Transverse colon (tissue), 4 donors: ENCODE results near the gene RIIAD1.

Experiments
- CTCF ChIP-seq, 5 experiments: fragments of 200-600 bp in 3 of 5; fragments of 450-650 bp in 2 of 5; sonication (generic) in 3 of 5; IDR thresholded peaks; 1 replicate in 2 of 5; 2 replicates in 3 of 5; pipeline ENCODE4 v1.5.1; 2016 to 2017; ENCODE audit warnings: antibody characterized with exemption in 5 of 5, inconsistent platforms in 3 of 5, mild to moderate bottlenecking in 2 of 5, moderate library complexity in 1 of 5
- EP300 ChIP-seq: sonication (generic); formaldehyde crosslinking; IDR thresholded peaks from one replicate; pipeline ENCODE4 v1.6.1; 2017; ENCODE audit warnings: antibody characterized with exemption, low read depth
- POLR2A ChIP-seq: fragments of 450-650 bp; IDR thresholded peaks from one replicate; pipeline ENCODE4 v1.6.1; 2016; ENCODE audit warnings: antibody characterized with exemption, mild to moderate bottlenecking, moderate library complexity
- POLR2AphosphoS5 ChIP-seq, 3 donors: sonication (generic); formaldehyde crosslinking; IDR thresholded peaks; one replicate each; pipeline ENCODE4 v1.6.1; 2016; ENCODE audit warnings: antibody characterized with exemption in 3 of 3

GRCh38 chr1:151760597-151761385, 39.5 kb downstream of the RIIAD1 start:
- no peak for TF ChIP-seq CTCF (IDR thresholded peaks at IDR 0.05)
- no peak for TF ChIP-seq EP300
- no peak for TF ChIP-seq POLR2A
- TF ChIP-seq POLR2AphosphoS5 (IDR thresholded peaks at IDR 0.05), result no peak
